HG03095 (cell line): ENCODE data around the gene ECHS1.
"Not testable (repeated sequence)": the region's sequence is repeated elsewhere in the genome, so short reads cannot be mapped to it uniquely, and the experiment has no call there.

Experiments
- ATAC-seq: cut with Tn5 transposase; IDR thresholded peaks from one replicate; pipeline ENCODE4 v1.9.1; 2021; ENCODE audit warnings: moderate library complexity; ENCODE audit not compliant: unreplicated experiment

ECHS1 gene

DNA sequence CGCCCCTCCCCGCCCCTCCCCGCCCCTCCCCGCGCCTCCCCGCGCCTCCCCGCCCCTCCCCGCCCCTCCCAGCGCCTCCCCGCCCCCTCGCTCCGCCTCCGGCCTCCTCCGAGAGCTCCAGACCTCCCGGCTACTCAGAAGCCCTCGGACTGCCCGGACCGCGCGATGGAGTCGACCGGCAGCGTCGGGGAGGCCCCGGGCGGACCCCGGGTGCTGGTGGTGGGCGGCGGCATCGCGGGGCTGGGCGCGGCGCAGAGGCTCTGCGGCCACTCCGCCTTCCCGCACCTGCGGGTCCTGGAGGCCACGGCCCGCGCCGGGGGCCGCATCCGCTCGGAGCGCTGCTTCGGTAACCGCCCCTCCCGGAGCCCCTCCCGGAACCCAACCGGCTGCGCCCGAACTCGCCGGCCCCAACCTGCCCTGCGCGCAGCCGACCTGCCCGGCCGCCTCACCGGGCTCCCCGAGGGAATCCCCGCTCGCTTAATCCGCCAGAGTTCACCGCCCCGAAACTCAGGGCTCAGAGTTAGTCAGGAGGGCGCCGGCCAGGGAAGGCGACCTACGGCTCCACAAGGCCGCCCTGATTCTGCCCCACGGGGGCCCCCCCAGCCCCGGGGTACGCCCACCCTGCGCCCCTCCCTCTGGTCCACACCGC lies 6.1 kb upstream of the ECHS1 start, which contains the start of gene PAOX:
TSS of gene PAOX (plus strand) at position 111 of the 649 bp plus-strand sequence. CDS start at position 166, 55 bp downstream.
- ATAC-seq: peak; percentile 50

DNA sequence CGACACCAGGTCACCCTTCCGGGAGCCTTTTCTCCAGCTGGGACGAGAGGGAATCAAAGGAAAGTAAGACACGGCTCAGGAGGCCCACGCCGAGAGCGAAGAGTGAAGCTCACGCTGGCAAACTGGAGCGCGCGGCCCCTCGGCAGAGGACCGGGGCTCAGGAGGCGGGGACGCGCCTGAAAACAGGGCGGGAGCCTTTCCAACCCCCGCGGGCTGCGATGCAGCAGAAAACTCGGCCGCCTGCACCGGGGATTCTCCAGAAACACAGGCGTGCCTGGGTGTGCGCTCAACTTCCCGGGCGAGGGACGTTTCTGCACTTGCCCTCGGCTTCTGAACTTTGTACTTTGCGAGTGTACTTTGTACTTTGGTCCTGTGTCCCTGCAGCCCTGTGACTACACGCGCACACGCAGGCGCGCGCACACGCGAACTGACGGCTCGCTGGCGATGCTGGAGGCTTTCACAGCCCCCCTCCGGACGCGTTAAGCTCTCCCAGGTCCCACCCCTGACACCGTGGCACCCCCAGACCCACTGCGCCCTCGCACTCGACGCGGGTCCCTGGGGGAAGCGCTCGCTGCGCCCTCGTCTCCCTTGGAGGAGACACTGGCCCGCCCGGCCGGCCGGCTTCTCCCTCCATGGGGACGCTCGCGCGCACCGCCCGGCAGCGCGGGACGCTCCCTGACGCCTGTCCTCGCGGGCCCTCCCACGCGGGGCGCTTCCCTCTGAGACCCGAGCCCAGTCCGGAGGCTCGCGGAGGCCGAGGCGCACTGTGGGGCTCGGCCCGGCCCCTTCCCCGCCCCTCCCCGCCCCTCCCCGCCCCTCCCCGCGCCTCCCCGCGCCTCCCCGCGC lies 5.3 kb upstream of the ECHS1 start:
- ATAC-seq: peak; percentile 34

DNA sequence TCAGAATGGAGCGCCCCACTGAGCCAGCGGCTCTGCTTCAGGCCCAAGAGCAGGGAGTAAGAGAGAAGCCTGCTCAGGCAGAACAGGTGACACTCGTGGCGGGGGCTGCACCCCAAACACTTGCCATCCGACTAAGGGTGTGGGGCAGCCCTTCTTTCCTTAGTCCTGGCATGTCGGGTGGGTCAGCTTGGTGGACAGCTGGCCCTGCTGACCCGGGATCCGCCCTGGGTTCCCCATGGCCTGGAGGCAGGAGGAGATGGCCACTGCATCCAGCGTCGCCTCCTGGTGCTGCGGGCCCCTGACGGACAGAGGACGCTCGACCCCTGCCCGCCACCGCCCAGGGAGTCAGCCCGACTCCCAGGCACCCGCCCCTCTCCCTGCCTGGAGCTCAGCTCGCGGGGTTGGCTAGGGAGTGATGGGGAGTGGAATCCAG lies 4.7 kb upstream of the ECHS1 start:
- ATAC-seq: no peak

DNA sequence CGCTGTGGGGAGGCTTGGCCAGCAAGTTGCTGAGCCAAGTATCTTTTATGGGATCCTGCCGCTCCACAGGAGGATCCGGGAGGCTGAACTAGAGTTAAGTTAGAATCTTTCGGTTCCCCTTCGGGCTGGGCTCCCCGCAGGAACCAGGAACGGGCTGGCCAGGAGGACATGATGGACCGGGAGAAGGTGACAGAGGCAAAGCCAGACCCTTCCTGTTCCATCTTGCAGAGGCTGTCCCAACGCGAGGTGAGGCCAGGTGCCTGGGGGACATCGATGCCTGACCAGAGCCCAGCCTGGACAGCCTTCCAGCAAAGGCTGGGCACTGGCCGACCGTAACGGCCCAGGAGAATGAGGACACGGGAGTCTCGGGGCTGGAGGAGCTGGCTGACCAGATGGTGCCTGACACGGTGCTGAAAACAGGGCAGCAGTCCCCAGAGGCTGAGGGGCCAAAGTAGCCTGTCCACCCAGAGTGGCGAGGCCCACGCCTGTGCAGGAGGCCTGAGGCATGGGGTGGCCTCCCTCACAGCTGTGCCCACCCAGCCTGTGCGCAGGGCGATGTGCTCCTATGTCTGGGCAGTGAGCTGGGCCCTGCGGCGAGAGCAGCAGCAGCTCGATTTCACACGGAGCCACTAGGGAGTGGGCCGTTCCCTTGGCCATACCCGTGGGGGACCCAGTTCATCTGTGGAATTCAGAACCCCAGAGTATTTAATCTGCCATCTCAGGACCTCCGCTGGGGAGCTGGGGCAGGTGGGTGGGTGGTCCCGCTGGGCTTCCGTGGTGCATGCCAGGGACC lies 4.1 kb upstream of the ECHS1 start:
- no peak for ATAC-seq

DNA sequence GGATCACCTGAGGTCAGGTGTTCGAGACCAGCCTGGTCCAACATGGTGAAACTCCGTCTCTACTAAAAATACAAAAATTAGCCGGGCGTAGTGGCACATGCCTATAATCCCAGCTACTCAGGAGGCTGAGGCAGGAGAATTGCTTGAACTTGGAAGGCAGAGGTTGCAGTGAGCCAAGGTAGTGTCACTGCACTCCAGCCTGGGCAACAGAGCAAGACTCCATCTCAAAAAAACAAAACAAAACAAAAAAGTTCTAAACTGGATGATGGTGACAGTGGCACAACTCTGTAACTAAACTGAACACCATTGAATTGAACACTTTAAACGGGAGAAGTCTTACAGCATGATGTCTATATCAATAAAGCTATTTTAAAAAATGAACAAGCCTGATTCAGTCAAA lies 3.0 kb upstream of the ECHS1 start:
- ATAC-seq: not testable (repeated sequence)

DNA sequence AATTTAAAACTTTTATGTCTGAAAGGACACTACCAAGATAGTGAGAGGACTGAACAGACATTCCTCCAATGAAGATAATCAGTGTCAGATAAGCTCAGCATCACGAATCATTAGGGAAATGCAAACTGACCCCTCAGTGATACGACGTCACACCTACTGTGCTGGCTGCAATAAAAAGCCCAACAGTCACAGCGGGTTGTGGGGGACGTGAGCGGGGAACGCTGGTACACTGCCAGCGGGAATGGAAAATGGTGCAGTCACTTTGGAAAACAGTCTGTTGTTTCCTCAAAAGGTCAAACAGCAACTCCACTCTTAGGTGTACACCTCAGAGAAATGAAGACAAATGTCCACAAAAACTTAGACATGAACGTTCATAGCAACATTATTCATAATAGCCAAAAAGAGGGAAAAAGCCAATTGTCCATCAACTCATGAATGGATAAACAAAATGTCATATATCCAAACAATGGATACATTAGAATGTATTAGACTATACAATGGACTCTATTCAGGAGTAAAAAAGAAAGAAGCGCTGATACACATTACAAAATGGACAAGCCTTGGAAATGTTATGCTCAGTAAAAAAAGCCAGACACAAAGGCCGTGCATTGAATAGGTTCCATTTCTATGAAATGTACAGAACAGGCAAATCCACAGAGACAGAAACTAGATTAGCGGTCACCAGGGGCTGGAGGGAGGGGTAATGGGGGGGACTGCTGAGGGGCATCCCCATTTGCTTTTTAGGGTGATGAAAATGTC lies 2.4 kb upstream of the ECHS1 start:
- ATAC-seq: no peak

DNA sequence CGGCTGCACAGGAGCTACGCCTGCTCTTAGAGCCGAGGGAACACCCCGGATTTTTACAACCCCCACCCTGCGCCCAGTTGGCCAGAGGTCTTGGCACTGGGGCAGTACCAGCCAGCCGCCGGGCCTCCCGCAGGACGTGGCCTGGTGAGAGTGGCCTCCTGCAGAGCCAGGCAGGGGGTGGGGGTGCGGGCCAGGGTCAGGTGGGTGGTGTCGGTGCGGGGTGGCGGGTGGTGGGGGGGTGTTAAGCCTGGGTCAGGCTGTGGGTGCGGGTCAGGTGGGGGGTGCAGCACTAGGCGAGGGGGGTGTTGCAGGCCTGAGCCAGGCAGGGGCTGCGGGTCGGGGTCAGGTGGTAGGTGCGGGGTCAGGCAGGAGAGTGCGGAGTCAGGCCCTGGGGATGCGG lies 647 bp downstream of the ECHS1 start:
- ATAC-seq: no peak

DNA sequence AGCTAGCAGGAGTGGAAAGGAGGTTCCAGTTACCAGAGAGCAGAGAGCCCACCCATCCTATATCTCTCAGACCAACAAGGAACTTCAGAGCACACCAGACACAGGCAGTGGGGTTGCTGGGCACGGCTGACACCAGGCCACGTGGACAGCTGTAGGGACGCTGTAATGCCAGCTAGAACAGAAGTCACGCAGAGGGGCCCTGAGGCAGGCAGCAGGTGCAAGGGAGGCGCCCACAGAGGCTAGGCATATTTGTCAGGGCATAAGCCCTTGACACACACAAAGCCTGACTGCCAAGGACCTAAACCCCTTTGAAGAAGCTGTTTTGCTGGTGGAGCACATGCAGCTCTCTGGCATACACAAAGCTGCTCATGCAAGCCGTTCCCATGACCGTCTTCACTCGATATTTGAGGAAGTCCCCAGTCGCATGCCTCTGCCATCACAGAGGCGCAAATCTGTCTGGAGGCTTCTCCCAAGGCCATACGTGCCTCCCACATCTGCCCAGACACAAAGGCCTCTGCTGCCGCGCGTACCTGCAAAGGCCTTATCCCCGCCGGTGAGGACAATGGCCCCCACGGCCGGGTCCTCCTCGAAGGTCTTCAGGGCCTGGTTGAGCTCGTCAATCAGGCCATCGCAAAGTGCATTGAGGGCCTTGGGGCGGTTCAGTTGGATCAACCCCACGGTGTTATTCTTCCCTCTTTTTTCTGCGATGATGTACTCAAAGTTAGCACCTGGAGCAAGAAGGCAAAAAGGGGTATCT lies 2.9 kb downstream of the ECHS1 start:
- no peak for ATAC-seq

DNA sequence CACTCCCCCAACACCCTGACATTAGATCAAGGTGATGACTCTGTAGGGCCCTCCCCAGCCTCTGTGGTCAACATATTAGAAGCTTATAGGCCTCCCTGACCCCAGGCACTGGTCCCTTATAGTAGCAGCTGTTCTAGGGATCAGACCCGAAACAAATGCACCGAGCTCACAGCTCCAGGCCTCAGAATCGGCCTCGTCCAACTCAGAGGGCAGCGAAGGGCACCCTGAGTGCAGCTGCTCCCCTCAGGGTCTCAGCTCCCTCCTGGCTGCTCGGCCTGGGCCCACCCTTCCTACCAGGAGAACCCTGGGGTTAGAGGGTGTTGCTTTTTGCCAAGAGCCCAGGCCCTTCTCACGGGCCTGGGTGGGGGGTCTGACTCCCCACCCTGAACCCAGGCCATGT lies 5.0 kb downstream of the ECHS1 start:
- no peak for ATAC-seq

DNA sequence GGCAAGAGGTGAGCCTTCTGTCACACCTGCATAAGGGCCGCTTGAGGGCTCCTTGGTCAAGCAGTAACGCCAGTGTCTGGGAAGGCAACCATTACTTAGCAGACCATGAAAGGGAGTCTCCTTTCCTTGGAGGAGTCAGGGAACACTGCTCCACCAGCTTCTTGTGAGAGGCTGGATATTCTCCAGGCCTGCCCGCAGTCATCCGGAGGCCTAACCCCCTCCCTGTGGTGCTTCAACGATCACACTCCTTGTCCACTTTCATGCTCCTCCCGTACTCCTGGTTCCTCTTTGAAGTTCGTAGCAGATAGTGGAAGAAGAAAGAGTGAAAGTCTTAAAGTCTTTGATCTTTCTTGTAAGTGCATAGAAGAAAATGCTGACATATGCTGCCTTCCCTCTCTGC lies 5.7 kb downstream of the ECHS1 start:
- ATAC-seq: not testable (repeated sequence)

DNA sequence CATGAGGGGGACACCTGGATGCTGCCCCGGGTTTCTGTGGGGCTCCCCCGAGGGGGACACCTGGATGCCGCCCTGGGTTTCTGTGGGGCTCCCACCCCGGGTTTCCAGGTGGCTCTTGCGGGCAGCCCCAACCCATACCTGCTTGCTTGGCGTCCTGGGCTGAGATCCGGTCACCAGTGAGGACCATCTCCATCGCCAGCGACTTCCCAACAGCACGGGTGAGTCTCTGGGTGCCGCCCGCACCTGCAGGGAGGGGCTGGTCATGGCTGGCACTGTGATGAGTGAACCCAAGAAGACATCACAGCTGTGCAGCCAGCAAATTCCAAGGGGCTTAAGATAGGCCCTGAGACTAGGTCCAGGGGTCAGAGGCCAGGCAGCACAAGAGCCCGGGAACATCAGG lies 6.4 kb downstream of the ECHS1 start:
- no peak for ATAC-seq

DNA sequence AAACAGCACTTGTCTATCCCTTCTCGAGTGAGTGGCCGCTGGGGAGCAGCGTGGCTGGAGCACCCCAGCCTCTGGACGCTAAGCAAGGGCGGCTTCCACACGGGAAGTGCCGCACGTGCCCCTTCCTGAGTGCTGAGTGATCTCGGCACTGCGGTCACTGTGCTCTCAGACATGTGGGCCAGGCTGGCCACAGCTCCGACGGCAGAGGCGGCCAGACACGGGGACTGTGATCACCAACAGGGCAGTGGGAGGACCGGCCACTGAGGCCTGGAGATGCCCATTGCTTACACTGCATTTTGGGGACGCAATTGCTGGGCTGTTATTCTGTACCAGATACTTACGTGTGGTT lies 7.0 kb downstream of the ECHS1 start:
- ATAC-seq: no peak

DNA sequence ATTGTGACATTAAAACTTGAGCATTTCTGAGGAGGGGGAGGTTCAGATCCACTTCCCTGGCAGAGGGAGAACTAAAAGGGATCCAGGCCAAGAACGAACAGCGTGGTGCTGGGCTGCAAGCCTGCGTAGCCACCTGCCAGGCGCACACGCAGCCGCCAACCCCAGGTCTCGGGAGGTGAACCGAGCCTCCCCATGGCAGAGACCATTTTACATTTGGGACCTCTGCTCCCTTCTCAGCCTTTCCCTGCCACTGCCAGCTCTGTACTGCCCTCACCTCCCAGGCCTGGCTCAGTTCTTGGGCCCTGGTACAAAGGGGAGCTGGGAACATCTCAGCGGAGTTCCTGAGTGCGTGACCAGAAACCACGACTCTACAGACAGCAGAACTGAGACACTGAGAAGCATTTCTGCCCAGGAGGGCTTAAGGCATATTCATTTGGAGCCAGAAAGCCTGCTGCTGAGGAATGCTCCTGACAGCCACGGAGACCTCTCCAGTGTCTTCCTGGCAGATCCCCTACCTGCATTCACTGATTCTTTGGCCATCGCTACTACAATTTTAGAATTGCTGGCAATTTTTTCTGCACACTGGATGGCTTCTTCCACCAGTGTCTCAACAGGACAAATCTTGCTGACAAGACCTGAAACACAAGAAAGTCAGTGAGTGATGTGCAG lies 7.6 kb downstream of the ECHS1 start:
- ATAC-seq: no peak

DNA sequence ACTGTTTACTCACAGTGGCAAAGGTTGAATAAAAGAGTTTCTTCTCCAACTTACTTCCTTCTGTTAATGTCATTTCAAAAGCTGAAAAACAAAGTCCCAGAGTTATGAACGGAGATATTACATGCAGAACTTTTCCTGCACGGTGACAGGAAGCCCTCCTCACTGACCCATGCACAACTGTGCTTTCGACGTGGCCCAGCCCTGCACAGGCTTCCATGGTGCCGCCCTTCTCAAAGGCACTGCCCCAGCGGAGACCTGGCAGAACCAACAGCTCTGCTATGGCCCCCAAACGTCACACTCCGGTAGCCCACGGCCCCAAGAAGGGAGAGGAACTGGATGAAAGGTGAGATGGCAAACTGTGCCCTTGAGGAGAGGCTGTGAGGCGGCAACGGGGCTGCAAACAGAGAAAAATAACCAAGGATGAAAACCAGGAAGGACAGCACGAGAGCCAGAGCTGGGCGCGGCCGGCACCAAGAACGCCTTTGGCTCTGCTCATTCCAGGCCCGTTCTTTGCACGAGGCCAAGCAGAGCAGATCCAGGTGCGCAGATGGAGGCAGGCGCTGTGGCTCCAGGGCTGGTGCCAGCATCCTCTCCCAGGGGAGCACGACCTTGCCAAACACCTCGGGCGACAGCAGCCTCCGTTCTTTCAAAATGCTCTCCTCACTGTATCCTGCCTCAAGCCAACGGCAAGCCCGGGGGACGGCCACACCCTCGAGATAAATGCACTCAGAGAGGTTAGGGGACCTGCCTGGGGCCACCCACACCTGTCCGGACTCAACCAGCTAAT lies 8.3 kb downstream of the ECHS1 start:
- no peak for ATAC-seq

DNA sequence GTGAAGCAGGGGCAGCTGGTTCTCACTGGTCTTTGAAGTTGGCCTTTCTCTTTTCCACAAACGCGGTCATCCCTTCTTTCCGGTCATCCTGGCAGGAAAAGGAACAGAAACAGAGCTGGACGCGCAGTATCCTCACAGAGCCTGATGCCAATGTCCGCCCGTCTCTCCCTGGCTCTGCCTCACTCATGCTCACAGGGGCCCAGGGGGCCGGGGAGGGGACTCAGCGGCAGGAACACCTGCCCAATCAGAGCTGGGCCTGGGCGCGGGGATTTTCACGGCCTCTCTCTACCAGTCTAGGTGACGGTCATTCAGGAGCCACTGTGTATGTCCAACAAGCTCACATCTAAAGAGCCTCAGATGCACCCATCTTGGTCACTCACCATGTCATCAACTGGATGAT lies 10.3 kb downstream of the ECHS1 start:
- no peak for ATAC-seq

DNA sequence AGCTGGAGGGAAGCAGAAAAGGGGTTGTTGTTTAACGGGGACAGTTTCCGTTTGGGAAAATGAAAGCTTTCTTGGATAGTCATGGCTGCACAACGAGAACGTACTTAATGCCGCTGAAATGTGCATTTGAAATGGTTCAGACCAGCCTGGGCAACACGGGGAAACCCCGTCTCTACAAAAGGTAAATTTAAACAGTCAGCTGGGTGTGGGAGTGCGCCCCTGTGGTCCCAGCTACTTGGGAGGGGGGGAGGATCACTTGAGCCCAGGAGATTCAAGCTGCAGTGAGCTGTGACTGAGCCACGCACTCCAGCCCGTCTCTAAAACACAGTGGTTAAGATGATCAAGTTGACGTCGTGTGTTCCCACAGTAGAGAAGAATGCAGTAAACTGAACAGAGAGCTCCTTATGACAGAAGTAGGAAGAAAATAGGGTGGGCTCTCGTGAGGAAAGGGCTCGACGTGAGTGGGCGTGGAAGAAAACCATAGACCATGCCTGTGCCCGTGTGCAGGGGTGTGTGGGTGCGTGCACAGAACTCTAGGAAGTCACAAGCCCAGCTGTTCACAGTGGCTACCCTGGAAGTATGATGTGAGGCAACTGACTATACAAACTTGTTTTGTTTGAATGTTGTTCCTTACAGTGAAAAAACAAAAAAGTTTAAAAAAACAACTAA lies 11.2 kb downstream of the ECHS1 start:
- no peak for ATAC-seq

DNA sequence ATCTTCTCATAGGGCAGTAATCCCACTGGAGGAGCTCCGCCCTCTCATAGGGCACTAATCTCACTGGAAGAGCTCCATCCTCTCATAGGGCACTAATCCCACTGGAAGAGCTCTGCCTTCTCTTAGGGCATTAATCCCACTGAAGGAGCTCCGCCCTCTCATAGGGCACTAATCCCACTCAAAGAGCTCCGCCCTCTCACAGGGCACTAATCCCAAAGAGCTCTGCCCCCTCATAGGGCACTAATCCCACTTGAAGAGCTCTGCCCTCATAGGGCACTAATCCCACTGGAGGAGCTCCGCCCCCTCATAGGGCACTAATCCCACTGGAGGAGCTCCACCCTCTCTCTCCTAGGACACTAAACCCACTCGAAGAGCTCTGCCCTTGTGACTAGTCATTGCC lies 11.9 kb downstream of the ECHS1 start:
- no peak for ATAC-seq

DNA sequence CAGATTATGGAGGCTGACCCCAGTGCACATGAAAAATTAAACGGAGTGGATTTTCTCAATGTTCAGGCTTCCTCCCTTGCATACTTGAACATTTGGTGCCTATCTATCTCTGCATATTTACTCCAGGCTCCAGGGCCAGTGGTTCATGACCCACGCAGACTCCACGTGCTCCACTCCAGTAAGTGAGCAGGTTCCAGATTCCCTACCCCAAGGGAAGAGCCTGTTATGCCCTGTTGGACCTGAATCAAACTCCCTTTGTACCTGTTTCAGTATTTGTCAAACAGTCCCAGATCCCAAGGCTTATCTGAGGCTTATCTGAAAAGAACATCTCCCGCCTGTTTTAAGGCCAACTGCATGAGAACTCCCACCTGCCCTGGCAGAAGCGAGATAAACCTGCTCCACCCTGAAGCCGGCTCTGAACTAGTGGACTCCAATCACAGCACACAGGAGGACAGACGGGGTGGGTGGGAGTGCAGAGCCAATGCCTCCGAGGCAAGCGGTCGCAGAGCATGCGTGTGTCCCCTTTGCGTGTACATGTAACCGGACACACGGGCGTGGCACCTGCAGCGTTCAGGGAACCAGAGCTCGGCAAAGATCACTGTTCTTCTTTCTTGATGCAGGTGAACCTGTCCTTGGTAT lies 13.1 kb downstream of the ECHS1 start:
- no peak for ATAC-seq
